Astrocyte (in vitro differentiated cells and primary cell): ENCODE data around the gene LDLRAD4. TPM values are rescaled to one million over a fixed set of nuclear protein-coding genes. Genes with fewer than 3 reads are reported as not detected.
"Not testable (repeated sequence)": the region's sequence is repeated elsewhere in the genome, so short reads cannot be mapped to it uniquely, and the experiment has no call there.

Experiments used
- DNase-seq: peaks from one replicate; pipeline ENCODE4 v3.0.0-alpha.2; 2010; ENCODE audit warnings: low read depth
- FAIRE-seq: peaks from 2 replicates; lab custom pipeline; 2011; peaks lifted over from hg19 to GRCh38; lab: Jason Lieb, UNC
- H2AFZ ChIP-seq: 2 replicates; pipeline ENCODE4 v1.6.0; 2012; ENCODE audit warnings: low read depth, low read length, inconsistent platforms
- H3K27ac ChIP-seq: 2 replicates; pipeline ENCODE4 v1.5.1; 2011; ENCODE audit warnings: low read depth, low read length, inconsistent platforms
- H3K27me3 ChIP-seq: 2 replicates; pipeline ENCODE4 v1.6.0; 2011; ENCODE audit warnings: low read length, inconsistent platforms; ENCODE audit not compliant: insufficient read depth
- H3K36me3 ChIP-seq: 2 replicates; pipeline ENCODE4 v1.5.1; 2011; ENCODE audit warnings: low read length, inconsistent platforms; ENCODE audit not compliant: insufficient read depth
- H3K4me1 ChIP-seq: 2 replicates; pipeline ENCODE4 v1.5.1; 2011; ENCODE audit warnings: low read length, inconsistent platforms; ENCODE audit not compliant: insufficient read depth
- H3K4me2 ChIP-seq: 2 replicates; pipeline ENCODE4 v1.6.0; 2012; ENCODE audit warnings: low read length, inconsistent platforms
- H3K4me3 ChIP-seq: 2 replicates; pipeline ENCODE4 v1.5.1; 2011; ENCODE audit warnings: low read depth, mild to moderate bottlenecking, low read length, inconsistent platforms; ENCODE audit not compliant: insufficient read depth
- H3K79me2 ChIP-seq: 2 replicates; pipeline ENCODE4 v1.6.0; 2012; ENCODE audit warnings: mild to moderate bottlenecking, low read length, inconsistent platforms; ENCODE audit not compliant: insufficient read depth
- H3K9ac ChIP-seq: 2 replicates; pipeline ENCODE4 v1.6.0; 2012; ENCODE audit warnings: mild to moderate bottlenecking, low read length, inconsistent platforms
- H3K9me3 ChIP-seq: 2 replicates; pipeline ENCODE4 v1.5.1; 2012; ENCODE audit warnings: low read depth, mild to moderate bottlenecking, low read length, inconsistent platforms; ENCODE audit not compliant: insufficient read depth
- H4K20me1 ChIP-seq: 2 replicates; pipeline ENCODE4 v1.6.0; 2012; ENCODE audit warnings: low read length, inconsistent platforms; ENCODE audit not compliant: insufficient read depth
- H3K27ac Mint-ChIP-seq: one replicate; pipeline ENCODE4 v1.8.0; 2021; ENCODE audit warnings: mild to moderate bottlenecking, mixed read lengths; ENCODE audit not compliant: unreplicated experiment
- H3K27me3 Mint-ChIP-seq: one replicate; pipeline ENCODE4 v1.8.0; 2021; ENCODE audit warnings: low read depth, mixed read lengths; ENCODE audit not compliant: unreplicated experiment
- H3K36me3 Mint-ChIP-seq: one replicate; pipeline ENCODE4 v1.8.0; 2021; ENCODE audit warnings: low read depth, mixed read lengths; ENCODE audit not compliant: unreplicated experiment
- H3K4me1 Mint-ChIP-seq: one replicate; pipeline ENCODE4 v1.8.0; 2021; ENCODE audit warnings: low read depth, mixed read lengths; ENCODE audit not compliant: unreplicated experiment
- H3K4me3 Mint-ChIP-seq: one replicate; pipeline ENCODE4 v1.8.0; 2021; ENCODE audit warnings: mild to moderate bottlenecking, moderate library complexity, mixed read lengths; ENCODE audit not compliant: unreplicated experiment
- H3K9me3 Mint-ChIP-seq: one replicate; pipeline ENCODE4 v1.8.0; 2021; ENCODE audit warnings: mild to moderate bottlenecking, mixed read lengths; ENCODE audit not compliant: unreplicated experiment
- EZH2 ChIP-seq: IDR thresholded peaks from 2 replicates; pipeline ENCODE4 v1.6.1; 2012; ENCODE audit warnings: mild to moderate bottlenecking, low read length, inconsistent platforms; ENCODE audit not compliant: insufficient read depth
- total RNA-seq: library from RNA; stranded (reverse); gene quantifications from 2 replicates; pipeline ENCODE4 v1.2.1, GENCODE V29; 2021
- TF ChIP-seq, protein P1 (sequence below): IDR thresholded peaks from 2 replicates; pipeline ENCODE4 v1.5.1; 2011; ENCODE audit warnings: low read depth, mild to moderate bottlenecking, inconsistent platforms, low read length, moderate library complexity; ENCODE audit not compliant: insufficient read depth

Gene LDLRAD4
- total RNA-seq, 1 donor from 2014 or later, result 26.0 TPM

DNA sequence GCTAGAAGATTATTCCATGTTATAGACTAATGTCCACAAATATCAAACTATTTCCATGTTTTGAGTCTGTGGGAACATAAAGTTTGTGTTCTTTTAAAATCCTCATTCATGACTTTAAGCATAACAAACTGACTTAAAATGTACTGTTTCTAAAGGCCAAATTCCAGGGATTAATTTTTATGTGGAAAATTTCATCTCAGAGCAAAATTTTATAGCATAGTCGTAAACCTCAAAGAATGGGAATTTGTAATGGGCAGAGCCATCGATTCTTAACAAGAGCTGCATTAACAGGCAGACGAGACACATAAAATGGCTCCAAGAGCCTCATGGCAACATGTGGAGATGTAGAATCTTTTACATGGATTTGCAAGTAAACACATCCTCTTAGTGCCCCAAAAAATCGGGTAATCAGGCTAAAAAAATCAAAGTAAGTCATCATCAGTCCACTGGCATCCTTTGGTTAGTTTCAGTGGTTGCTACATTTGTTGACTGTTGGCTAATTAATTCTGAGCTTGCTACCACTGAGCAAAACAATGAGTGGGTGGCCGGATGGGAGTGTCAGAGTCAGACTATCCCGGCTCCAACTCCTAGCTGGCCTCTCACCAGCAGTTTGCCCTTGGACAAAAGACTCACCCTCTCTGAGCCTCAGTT is 388.2 kb downstream of the LDLRAD4 start:
- Histone ChIP-seq H3K9me3 (no peaks in the 10 kb centered on the region), H2AFZ (no peak overlapping the region), H3K36me3 (no peaks in the 10 kb centered on the region), H3K27me3 (peaks cover 8% of the 10 kb centered on the region), H3K4me3 (no peak overlapping the region), H3K27ac (no peak overlapping the region), H4K20me1 (no peaks in the 10 kb centered on the region), H3K9ac (no peak overlapping the region), H3K79me2 (no peaks in the 10 kb centered on the region), H3K4me1 (peaks cover 11% of the 10 kb centered on the region), H3K4me2 (no peak overlapping the region)
- H3K4me3 Mint-ChIP-seq, result no peak overlapping the region
- DNase-seq, result no peak
- peaks cover 9% of the 10 kb centered on the region for H3K27me3 Mint-ChIP-seq
- no peak for FAIRE-seq
- peaks cover 14% of the 10 kb centered on the region for H3K4me1 Mint-ChIP-seq
- TF ChIP-seq EZH2, result no peak
- TF ChIP-seq, protein P1, sequence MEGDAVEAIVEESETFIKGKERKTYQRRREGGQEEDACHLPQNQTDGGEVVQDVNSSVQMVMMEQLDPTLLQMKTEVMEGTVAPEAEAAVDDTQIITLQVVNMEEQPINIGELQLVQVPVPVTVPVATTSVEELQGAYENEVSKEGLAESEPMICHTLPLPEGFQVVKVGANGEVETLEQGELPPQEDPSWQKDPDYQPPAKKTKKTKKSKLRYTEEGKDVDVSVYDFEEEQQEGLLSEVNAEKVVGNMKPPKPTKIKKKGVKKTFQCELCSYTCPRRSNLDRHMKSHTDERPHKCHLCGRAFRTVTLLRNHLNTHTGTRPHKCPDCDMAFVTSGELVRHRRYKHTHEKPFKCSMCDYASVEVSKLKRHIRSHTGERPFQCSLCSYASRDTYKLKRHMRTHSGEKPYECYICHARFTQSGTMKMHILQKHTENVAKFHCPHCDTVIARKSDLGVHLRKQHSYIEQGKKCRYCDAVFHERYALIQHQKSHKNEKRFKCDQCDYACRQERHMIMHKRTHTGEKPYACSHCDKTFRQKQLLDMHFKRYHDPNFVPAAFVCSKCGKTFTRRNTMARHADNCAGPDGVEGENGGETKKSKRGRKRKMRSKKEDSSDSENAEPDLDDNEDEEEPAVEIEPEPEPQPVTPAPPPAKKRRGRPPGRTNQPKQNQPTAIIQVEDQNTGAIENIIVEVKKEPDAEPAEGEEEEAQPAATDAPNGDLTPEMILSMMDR, result no peak
- H3K36me3 Mint-ChIP-seq, result peaks cover 5% of the 10 kb centered on the region
- H3K27ac Mint-ChIP-seq, result no peak overlapping the region
- H3K9me3 Mint-ChIP-seq, result peaks cover 4% of the 10 kb centered on the region

DNA sequence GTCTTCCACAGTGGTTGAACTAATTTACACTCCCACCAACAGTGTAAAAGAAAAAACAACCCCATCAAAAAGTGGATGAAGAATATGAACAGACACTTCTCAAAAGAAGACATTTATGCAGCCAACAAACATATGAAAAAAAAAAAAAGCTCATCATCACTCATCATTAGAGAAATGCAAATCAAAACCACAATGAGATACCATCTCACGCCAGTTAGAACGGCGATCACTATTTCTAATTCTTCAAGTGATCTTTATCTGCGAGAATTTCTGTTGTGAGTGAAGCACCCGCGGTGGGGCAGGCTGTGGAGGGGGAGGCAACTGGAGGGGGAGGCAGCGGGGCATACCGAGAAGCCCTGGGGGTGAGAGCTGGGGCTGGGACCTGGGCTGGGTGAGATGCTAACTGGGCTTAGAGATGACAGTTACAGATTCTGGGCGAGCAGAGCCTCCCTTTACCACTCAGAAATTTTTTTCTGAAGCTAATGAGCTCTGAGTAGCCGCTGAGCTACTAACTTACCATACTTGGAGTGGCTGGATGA is 389.5 kb downstream of the LDLRAD4 start:
- H3K4me3 ChIP-seq, H3K4me2 ChIP-seq, H4K20me1 ChIP-seq, H3K27ac ChIP-seq, FAIRE-seq, H3K4me3 Mint-ChIP-seq, H3K36me3 Mint-ChIP-seq, H3K9me3 ChIP-seq, H2AFZ ChIP-seq, H3K79me2 ChIP-seq, H3K9ac ChIP-seq, H3K36me3 ChIP-seq, H3K27ac Mint-ChIP-seq, H3K9me3 Mint-ChIP-seq, DNase-seq: not testable (repeated sequence)
- Histone ChIP-seq H3K27me3 (peaks cover 19% of the 10 kb centered on the region), H3K4me1 (peaks cover 15% of the 10 kb centered on the region)
- H3K27me3 Mint-ChIP-seq, result peaks cover 18% of the 10 kb centered on the region
- peaks cover 23% of the 10 kb centered on the region for H3K4me1 Mint-ChIP-seq

DNA sequence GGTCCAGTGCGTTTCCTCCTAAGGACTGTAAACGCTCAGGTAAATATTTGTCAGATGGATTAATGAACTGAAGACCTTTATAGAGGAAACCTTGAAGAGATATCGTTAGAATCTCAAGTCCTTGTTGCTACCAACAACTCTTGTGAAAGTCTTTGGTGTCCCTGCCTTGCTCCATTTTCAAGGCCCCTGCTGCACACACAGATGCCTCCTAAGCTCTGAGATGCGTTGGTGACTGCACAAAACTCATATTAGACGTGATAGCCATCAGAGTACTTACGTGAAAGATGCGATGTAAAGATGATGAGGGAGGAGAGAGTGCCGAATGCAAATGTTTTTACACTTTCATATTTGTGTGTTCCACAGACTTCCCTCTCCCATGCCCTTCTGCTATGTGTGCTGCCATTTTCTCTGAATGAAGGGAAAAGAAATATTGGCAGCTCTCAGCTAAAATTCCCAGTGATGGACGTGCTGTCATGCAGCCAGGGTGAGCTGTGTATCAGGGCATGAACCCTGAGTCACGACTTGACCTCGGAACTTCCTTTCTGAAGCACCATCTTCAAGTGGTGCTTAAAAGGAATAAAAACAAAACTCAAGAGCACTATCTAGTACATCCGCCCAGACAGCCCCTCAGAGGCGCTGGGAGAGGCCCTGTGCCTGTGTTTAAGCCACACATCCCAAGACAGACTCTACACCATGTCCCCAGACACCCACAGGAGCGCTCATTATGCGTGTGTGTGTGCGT is 390.4 kb downstream of the LDLRAD4 start:
- no peak overlapping the region for H2AFZ ChIP-seq
- peaks cover 26% of the 10 kb centered on the region for H3K4me1 Mint-ChIP-seq
- H3K27ac Mint-ChIP-seq, result no peak overlapping the region
- no peak overlapping the region for H3K4me3 ChIP-seq
- FAIRE-seq (no peak), DNase-seq (no peak)
- no peak overlapping the region for H3K9ac ChIP-seq
- H3K4me2 ChIP-seq, result no peak overlapping the region
- H3K36me3 Mint-ChIP-seq, result peaks cover 9% of the 10 kb centered on the region
- peaks cover 15% of the 10 kb centered on the region for H3K4me1 ChIP-seq
- peaks cover 20% of the 10 kb centered on the region for H3K27me3 ChIP-seq
- no peak overlapping the region for H3K4me3 Mint-ChIP-seq
- no peak overlapping the region for H3K27ac ChIP-seq
- H3K9me3 ChIP-seq, result no peaks in the 10 kb centered on the region
- H3K79me2 ChIP-seq, result no peaks in the 10 kb centered on the region
- H3K27me3 Mint-ChIP-seq, result peaks cover 18% of the 10 kb centered on the region
- TF ChIP-seq EZH2, result no peak
- TF ChIP-seq, protein P1, result no peak
- H4K20me1 ChIP-seq, result peaks cover 7% of the 10 kb centered on the region
- no peaks in the 10 kb centered on the region for H3K36me3 ChIP-seq
- peaks cover 4% of the 10 kb centered on the region for H3K9me3 Mint-ChIP-seq
